NCI-H524 (cell line): ENCODE data around the gene ERCC4.
"Not testable (repeated sequence)": the region's sequence is repeated elsewhere in the genome, so short reads cannot be mapped to it uniquely, and the experiment has no call there.

Experiments used
- DNase-seq, 2 experiments: peaks; one replicate each; lab custom pipeline; 2025; lab: John Stamatoyannopoulos, UW

Gene ERCC4

GRCh38 chr16:13919683-13920509, at the start of gene ERCC4:
Gene ERCC4, plus strand, starts transcription at chr16:13920154. Its CDS starts 12 bp downstream, at chr16:13920166.
- peak; percentile 99 to 100 for DNase-seq

- peak; percentile 44 to 65 for DNase-seq
Measured at GRCh38 chr16:13873835-13874438, 46.0 kb upstream of the ERCC4 start.

GRCh38 chr16:13875614-13876284, 44.2 kb upstream of the ERCC4 start:
- no peak for DNase-seq

- DNase-seq = no peak
Measured at GRCh38 chr16:13883276-13883675, 36.7 kb upstream of the ERCC4 start.

GRCh38 chr16:13883881-13884280, 36.1 kb upstream of the ERCC4 start:
- no peak for DNase-seq

GRCh38 chr16:13885700-13886099, 34.3 kb upstream of the ERCC4 start:
- no peak for DNase-seq

- DNase-seq = no peak
Measured at GRCh38 chr16:13886608-13887007, 33.3 kb upstream of the ERCC4 start.

GRCh38 chr16:13889323-13889722, 30.6 kb upstream of the ERCC4 start:
- not testable (repeated sequence) for DNase-seq

GRCh38 chr16:13892301-13892700, 27.7 kb upstream of the ERCC4 start:
- DNase-seq = no peak

- no peak for DNase-seq
Measured at GRCh38 chr16:13895516-13895915, 24.4 kb upstream of the ERCC4 start.

GRCh38 chr16:13896543-13897182, 23.3 kb upstream of the ERCC4 start:
- DNase-seq = peak in 1 of 2 experiments; percentile 22

GRCh38 chr16:13897806-13898205, 22.1 kb upstream of the ERCC4 start:
- DNase-seq = no peak

- no peak for DNase-seq
Measured at GRCh38 chr16:13898233-13898632, 21.7 kb upstream of the ERCC4 start.

GRCh38 chr16:13902052-13902451, 17.9 kb upstream of the ERCC4 start:
- DNase-seq = no peak

GRCh38 chr16:13902677-13903076, 17.3 kb upstream of the ERCC4 start:
- DNase-seq = no peak

- no peak for DNase-seq
Measured at GRCh38 chr16:13904179-13904691, 15.7 kb upstream of the ERCC4 start.

- DNase-seq = peak; percentile 9 to 37
Measured at GRCh38 chr16:13904822-13905221, 15.1 kb upstream of the ERCC4 start.

GRCh38 chr16:13906168-13907089, 13.5 kb upstream of the ERCC4 start:
- DNase-seq = no peak

- no peak for DNase-seq
Measured at GRCh38 chr16:13907431-13907830, 12.5 kb upstream of the ERCC4 start.

GRCh38 chr16:13909069-13909468, 10.9 kb upstream of the ERCC4 start:
- no peak for DNase-seq

GRCh38 chr16:13909872-13910303, 10.1 kb upstream of the ERCC4 start:
- DNase-seq = no peak
